Myocyte (in vitro differentiated cells): ENCODE results near the gene FAM149A. TPM values are rescaled to one million over a fixed set of nuclear protein-coding genes. Genes with fewer than 3 reads are reported as not detected.

Source experiments
- DNase-seq: peaks from one replicate; pipeline ENCODE4 v3.0.0-alpha.2; 2012; ENCODE audit warnings: low read depth
- total RNA-seq: library from RNA; depleted of rRNA; stranded (reverse); fragments of >200 nt; gene quantifications from 2 replicates; pipeline ENCODE4 v1.2.3, GENCODE V29; 2014

Gene FAM149A
- total RNA-seq, 1 donor from 2014 or later: 0.45 TPM

DNA sequence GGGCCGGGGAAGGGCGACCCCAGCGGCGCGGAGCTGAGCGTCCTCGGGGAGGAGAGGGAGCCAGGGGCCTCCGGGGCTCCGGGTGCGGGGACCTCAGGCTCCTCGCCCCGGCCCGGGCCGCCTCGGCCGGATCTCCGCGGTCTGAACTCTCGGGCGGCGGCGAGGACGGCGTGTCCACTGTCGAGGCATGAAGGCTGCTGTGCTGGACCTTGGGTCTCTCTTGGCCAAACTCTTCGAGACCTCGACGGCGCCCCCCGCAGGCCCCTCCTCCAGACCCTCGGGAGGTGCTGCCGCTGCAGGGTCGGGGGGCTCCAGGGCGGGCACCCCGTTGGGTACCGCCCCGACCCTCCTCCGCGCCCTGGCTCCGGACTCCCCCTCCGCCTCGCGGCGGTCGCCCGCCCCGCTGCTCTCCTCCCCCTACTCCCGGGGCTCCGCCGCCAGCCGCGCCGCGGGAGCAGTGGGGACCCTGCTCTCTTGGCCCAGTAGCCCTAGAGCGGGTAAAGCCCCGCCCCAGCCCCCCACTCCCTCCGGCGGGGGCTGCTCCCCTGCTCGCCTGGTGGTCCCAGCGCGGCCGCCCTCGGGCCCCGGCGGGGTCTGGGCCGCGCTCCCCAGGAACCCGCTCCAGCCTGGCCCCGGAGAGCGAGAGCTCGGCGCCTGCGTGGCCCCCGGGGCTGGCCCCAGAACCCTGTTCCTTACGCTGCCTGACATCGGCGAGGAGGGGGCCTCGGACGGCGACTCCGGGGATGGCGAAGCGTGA is 564 bp downstream of the FAM149A start:
- DNase-seq: no peak

DNA sequence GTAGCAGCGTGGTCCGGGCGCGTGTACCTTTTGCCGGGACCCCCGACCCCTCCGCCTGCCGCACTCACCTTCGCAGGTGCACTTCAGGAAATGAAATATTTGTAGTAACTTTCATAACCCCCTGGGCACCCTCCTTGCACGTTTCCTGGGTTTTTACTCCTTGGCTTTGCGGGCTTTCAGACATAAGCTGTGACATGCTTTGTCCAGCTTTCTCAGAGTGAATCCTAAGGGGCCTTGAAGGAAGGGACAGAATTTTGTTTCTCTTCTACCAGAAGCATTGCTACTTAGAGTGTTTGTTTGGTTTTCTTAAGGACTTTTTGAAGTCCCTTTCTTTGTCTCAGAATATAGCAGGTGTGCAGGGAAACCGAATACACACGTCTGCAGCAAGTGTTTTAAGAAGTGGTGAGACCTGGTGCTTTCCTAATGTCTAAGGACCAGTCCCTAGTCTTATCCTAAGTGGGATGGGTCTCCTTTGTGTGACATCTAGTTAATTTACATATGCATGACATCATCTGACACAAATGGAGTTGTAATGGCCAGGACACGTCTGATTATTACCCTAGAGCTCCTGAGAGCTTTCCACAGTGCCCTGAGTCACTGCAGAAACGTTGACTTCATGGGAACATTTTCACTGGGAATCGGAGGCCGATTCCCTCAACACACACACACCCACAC is 1.3 kb downstream of the FAM149A start:
- peak; percentile 24 for DNase-seq

DNA sequence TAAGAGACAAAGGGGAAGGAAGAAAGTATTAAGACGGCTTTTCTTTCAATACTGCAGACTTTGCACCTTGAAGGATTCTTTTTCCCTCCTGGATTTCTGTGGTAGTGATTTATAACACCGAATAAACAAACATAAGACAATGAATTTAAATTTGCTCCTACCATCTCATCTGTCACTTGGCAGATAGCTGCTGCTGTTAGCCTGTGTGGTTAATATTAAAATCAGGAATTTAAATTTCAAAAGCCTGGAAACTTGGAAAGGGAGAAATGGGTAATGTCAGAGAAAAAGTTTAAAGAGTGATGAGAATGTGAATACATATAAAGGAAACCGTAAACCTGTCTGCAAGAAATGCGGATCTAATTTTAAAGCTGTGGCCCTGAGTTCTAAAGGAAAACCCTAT is 3.4 kb downstream of the FAM149A start:
- DNase-seq: no peak

DNA sequence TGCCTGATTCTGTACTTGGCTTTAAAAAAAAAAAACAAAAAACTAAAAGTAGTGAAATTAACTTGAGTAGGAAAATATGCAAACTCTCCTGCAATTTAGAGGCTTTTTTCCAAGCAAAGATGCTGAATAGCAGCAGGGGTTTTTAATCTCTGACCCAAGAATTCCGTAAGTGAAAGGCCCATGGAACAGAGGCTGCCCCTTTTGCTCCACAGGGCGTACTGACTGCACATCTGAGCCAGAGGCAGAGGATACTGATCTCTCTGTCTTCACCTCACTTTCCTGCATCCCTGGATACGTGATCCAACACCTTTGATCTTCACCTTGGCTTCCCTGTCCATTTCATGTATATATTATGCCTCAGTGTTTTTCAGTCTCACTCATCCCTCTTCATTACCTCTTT is 3.9 kb downstream of the FAM149A start:
- no peak for DNase-seq

- DNase-seq: no peak
Observed at GRCh38 chr4:186109245-186109644, 4.7 kb downstream of the FAM149A start.

DNA sequence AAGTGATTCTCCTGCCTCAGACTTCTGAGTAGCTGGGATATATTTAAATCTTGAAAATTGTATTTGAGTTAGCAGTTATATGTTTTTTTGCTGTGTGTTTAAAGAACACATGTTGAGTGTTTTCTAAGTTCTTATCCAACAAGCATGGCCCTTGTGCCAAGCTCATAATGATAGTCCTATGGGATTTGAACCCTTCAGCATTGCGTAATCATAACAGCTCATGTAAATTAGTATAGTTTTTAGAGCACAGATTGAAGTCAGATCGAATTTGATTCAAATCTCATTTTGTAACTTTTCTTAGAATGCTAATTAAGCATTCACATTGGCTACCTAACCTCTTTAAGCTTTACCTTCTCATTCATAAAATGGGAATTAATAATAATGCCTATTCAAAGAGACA is 12.2 kb downstream of the FAM149A start:
- DNase-seq: no peak

DNA sequence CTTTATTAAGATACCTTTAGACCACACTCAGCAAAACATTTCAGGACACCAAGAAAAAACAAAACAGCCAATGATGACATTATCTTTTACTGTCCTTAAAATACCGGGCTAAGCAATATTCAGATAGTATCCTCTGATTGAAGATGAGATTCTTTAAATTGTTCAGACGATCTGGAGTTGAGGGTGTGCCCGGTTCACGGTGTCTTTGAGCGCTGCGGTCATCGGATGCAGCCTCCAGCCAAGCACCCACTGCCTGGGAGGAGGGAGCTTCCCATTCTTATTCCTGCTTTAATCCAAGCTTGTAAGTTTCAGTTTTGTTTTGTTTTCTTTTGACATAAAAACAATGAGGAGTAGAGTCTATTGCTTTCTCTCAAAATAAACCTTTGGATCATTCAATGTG is 14.1 kb downstream of the FAM149A start:
- DNase-seq: no peak

DNA sequence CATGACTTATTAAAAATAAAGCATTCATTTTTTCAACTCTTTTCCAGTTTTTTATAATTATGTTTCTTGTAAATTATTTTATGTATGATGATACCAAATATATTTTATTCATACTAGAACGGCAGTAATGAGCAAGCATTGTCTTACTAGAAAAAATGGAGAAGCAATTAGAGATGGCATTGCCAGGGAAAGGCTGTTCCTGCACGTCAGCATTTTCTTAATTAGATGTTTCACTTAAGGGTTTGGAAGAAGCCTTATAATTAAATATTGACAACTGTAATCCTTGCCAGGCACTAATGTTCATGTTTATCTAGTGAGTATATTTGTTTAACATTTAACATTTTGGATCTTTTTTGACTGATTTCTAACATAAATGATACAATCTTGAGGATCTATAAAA is 16.6 kb downstream of the FAM149A start:
- DNase-seq: no peak

DNA sequence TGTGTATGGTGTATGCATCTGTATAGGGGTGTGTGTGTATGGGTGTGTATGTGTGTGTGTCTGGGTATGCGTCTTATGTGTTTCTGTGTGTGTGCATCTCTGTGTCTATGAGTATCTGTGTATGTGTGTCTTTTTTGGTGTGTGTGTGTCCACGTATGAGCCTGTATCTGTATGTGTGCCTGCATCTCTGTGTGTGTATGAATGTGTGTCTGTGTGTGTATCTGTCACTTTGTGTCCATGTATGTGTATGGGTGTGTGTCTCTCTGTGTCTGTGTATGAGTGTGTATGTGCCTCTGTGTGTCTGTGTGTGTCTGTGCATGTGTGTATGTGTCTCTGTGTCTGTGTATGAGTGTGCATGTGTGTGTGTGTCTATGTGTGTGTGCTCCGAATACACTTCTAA is 24.3 kb downstream of the FAM149A start:
- no peak for DNase-seq

DNA sequence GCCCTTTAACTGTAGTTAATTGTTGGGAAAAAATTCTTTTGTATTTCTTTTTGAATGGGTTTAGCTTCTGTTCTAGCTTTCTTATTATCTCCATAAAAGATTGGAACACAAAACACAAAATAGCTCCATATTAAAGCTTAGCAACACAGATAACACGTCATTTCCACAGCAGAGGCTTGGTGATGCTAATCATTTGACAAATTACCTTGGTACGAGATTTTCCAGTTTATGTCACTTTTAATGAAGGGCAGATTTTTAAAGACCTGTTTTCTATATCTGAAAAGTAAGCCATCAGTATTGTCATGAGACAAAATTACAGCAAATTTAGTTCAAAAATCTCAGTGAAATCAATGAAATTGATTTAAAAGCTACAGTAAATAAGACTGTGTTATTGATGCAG is 27.4 kb downstream of the FAM149A start:
- DNase-seq: no peak

GRCh38 chr4:186132577-186133242 is 28.2 kb downstream of the FAM149A start:
- DNase-seq: no peak

DNA sequence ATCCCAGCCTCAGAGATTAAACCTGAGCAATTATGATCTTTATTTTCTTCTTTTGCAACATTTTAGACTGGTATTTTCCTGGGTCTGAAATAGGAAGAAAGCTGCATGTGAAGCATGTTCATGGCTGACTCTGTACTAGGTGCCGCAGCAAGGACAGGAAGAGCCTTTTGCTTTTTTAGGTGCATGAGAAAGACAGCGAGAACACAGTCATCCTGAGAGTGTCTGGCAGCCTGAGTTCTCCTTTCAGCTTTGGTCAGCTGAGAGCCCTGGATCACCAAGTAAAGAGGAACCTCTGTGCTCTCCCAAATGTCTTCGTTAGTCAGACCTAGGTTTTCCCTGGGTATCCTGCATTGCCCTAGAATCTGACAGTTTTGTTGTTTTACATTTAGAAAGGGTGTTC is 29.8 kb downstream of the FAM149A start:
- DNase-seq: no peak

DNA sequence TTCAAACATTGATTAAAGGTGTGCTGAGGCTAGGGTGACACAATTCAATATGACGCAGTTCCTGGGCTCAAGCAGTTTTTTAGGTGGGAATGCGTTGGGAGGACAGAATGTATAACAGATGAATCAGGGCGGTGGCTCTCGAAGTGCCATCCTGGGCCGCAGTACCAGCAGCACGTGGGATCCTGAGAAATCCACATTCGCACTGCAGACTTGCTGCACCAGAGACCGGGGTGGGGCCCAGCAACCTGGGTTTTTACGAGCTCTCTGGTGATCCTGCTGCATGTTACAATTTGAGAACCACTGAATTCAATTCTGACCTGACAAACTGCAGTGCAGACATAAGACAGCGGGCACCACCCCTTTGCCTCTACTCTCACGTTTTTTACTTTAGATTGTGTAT is 30.4 kb downstream of the FAM149A start:
- no peak for DNase-seq

DNA sequence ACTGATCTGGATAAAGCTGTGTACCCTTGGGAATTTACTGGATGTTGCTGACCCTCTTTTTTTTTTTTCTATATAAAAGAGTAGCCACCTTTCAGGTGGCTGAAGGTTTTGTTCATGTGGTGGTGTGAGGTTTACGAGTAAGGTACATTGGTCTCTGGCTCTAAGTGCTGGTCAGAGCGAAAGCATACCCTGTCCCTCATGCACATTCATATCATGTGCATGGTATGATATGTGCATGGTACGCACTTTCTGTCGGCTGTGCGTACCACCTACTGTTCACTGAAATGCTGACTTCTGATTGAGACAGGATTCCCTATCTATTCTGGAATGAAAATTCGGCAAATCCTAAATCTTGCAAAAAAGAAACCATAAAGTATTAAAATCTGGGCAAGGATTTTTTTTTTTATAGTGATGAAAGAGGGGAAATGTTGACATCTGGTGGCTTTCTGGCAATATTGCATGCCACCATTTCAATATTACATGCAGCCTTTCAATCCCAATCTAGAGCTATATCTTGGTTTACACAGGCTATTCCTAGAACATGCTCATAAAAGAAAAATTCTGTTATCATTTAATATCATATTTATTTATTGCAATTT is 32.8 kb downstream of the FAM149A start:
- peak; percentile 42 for DNase-seq

DNA sequence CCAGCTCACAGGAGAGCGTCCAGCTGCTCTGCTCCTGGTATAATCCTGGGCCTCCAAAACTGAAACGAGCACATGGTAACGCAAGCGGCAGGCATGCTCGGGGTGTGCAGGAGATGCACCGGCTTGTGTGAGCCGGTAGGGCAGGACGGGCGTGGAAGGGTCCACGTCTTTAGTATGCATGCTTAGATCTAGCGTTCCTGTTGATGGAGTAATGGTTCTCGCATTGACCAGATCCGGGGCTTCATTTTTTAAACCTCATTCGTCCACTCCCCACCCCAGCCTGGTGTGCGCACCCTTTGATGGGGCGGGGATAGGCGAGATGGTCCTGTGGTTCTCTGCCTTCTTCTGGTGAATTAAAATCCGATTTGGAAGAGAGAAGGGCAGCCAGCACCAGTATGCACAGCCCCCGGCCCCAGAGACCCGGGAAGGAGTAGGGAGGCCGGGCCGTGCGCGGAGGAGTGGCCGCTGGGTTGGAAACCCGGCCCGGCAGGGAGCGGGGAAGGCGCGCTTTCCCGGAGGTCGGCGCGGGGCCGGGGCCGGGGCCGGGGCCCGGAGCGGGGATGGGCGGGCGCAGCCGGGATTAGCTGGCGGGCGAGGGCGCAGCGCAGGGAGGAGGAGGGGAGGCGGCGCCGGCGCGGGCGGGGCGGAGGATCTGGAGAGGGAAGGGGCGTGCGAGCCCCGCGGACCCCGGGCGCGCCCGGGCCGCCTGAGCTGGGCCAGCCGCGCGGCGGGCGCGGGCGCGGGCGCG is 39.9 kb downstream of the FAM149A start:
- DNase-seq: peak; percentile 39

DNA sequence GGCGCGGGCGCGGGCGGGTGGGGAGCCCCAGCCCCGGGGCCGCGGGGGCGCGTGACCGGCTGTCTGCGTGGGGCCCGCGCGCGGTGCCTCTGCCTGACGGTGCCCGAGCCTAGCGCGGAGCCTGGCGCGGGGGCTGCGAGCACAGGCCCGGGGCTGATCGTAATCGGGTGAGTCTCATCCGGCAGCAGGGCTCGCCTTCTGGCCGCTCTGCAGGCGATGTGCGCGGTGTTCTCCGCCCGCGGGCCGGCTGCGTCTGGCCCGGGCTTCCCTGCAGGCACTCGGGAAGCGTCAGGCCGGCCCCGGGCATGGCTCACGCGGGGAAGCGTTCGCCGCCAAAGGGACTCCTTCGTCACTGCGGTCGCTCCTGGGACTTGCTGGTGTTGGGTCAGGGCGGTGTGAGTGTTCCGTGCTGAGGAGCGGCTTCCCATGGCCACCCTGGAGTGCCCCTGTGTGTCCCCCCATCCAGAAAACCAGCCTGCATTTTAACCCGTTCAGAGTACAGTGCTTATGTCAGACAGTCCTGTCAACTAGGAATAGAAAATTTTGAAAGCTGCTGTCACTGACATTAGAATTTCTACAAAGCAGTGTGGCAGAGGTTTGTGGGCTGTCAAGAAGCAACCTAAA is 40.6 kb downstream of the FAM149A start:
- DNase-seq: peak; percentile 56

GRCh38 chr4:186146458-186146857 is 42.0 kb downstream of the FAM149A start:
- no peak for DNase-seq

DNA sequence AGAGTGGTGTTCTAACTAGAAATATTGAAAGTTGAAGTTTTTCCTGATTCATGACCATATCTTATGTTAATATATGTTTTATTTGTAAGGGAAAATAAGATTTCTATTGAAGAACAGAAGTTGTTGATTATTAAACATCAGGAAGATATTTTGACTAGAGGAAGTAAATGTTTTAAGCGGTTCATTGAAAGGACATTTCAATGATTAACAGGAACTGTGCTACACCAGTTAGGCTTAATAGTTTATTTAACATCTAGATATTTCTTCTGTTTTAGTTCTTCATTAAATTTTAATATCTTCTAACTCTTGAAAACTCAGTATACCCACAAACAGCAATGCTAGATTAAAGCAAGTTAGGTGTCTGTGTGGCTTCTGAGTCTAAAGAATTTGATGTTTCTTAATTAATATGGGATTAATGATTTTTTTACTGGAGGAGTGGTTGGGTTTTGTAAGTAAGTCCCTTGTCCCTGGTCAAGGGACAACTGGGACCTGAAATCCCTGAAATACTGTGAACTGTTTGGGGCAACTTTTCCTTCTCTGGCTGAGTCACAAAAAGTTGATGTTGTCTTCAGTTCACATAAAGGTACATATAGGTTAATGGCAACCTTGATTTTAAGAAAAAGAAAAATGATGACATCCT is 44.0 kb downstream of the FAM149A start:
- no peak for DNase-seq

GRCh38 chr4:186149872-186150271 is 45.4 kb downstream of the FAM149A start:
- no peak for DNase-seq

DNA sequence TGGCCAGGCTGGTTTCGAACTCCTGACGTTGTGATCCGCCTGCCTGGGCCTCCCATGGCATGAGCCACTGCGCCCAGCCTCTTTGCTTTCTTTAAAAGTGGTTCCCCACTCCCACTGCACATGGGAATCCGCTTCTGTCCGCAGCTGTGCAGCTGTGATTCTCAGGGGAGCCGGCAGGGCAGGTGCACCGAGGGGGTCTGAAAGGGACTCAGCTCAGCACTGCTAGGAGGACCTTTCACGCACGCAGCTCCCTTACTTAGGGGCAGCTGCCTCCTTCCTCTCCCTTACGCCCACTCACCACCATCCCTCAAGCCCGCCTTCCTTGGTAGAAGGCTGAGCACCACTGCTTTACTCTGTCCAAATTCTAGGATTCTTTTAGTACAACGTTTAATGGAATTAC is 46.4 kb downstream of the FAM149A start:
- DNase-seq: no peak
